Activated CD4-positive, CD25-positive, alpha-beta regulatory T cell (primary cell): ENCODE data around the gene MGLL.
"Not testable (repeated sequence)": the region's sequence is repeated elsewhere in the genome, so short reads cannot be mapped to it uniquely, and the experiment has no call there.

Source experiments
- DNase-seq, 4 experiments: peaks; one replicate each; lab custom pipeline; 2025; lab: John Stamatoyannopoulos, UW

The MGLL gene

DNA sequence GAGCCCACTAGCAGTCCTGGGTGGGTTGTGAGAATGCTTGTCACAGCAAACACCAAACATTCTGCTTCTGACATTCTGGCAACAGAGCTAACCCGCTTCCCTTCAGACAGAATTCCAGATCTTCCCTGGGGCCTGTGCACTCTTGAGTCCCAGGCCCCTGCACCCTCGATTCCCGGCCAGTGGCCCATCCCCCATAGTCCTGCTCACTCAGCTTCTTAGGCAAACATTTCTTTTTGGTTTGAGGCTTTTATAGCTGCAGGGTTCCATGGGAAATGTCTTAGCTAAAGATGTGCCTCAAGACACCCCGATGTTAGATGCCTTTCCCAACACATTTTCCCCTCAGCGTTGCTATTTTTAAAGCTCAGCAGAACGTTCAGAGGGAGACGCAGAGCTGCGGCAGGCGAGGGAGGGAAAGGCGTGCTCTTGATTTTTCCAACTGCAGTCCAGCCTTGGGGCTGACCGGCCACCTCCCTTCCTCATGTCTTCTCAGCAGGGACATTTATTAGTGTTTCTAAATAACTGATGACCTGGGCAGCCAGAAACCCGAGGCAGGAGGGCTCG, 114.4 kb downstream of the MGLL start:
- no peak for DNase-seq

GRCh38 chr3:127706785-127707351, 115.4 kb downstream of the MGLL start:
- DNase-seq: no peak

GRCh38 chr3:127706312-127706711, 116.0 kb downstream of the MGLL start:
- DNase-seq: no peak

DNA sequence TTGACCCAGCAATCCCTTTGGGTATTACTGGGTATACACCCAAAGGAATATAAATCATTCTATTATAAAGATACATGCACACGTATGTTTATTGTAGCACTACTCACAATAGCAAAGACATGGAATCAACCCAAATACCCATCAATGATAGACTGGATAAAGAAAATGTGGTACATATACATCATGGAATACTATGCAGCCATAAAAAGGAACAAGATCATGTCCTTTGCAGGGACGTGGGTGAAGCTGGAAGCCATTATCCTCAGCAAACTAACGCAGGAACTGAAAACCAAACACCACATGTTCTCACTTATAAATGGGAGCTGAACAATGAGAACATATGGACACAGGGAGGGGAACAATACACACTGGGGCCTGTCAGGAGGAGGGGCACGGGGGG, 117.5 kb downstream of the MGLL start:
- not testable (repeated sequence) for DNase-seq

DNA sequence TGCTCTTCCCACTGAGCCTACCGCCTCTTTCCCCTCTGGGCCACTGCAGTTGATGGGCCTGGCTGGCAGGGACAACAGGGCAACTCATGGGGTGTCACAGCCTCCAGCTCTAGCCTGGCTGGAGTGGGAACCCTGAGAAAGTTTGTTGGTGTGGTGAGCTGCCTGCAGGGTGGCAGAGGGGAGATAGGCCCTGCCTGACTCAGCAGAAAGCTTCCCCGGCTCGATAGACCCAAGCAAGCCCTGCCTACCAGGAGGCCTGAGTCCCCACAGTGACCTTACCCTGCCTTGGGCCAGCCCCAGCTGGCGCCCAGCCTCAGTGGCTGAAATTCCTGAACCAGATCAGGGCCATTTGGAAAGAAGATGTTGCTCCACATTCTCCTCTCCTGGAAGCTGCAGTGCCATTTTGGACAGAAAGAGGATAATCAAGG, 120.2 kb downstream of the MGLL start:
- no peak for DNase-seq

GRCh38 chr3:127701280-127701911, 120.9 kb downstream of the MGLL start:
- no peak for DNase-seq

- no peak for DNase-seq
Observed at GRCh38 chr3:127700406-127700805, 121.9 kb downstream of the MGLL start.

- no peak for DNase-seq
Observed at GRCh38 chr3:127699416-127700300, 122.7 kb downstream of the MGLL start.

DNA sequence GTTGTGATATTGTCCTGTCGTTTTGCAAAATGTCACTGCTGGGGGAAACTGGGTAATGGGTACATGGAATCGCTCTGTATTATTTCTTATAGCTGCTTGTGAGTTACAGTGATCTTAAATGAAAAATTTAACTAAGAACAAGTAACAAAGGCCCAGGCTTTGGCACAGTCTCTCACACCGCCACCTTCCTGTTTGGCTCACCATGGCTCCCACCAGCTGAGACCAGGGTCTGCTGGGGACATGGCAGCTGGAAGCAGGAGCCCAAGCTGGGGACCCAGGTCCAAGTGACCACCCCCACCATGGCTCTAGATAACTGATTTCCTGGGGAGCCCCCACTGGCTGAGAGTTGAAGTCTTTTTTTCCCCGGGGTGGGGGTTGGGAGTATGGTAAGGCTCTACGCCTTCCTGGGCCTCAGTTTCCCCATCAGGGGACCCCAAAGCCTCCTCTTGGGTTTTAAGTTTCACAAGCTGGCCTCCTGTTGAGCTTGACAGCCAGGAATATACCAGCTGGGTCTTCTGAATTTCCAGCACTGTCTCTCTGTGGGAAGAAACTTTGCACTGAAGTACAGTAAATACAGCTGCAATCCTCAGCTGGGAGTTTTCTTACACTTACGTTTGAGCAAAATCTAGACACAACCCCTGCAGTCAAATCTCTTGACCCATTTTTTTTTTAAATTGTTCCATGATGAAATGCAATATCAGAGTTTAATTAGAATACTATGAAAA, 123.5 kb downstream of the MGLL start:
- no peak for DNase-seq

DNA sequence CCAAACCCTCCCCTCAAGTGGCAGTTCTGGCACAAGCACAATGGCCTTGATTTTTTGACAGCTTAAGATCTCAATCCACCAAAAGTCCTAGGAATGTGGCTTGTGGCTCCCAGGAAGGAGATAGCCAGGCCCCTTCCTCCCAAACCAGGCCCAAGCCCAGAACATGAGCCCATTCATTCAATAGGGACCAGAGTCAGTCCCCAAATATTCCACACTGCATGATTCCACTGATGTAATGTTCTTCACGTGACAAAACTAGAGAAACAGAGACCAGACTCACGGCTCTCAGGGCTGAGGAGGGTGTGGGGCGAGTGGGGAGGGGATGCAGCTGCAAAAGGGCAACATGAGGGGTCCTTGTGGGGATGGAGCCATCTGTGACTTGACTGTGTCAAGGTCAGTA, 124.0 kb downstream of the MGLL start:
- no peak for DNase-seq

GRCh38 chr3:127697551-127698240, 124.6 kb downstream of the MGLL start:
- no peak for DNase-seq

GRCh38 chr3:127694467-127695215, 127.7 kb downstream of the MGLL start:
- no peak for DNase-seq

- no peak for DNase-seq
Observed at GRCh38 chr3:127693336-127693843, 128.9 kb downstream of the MGLL start.

- DNase-seq: no peak
Observed at GRCh38 chr3:127692501-127693335, 129.6 kb downstream of the MGLL start.

- DNase-seq: no peak
Observed at GRCh38 chr3:127691974-127692373, 130.3 kb downstream of the MGLL start.

DNA sequence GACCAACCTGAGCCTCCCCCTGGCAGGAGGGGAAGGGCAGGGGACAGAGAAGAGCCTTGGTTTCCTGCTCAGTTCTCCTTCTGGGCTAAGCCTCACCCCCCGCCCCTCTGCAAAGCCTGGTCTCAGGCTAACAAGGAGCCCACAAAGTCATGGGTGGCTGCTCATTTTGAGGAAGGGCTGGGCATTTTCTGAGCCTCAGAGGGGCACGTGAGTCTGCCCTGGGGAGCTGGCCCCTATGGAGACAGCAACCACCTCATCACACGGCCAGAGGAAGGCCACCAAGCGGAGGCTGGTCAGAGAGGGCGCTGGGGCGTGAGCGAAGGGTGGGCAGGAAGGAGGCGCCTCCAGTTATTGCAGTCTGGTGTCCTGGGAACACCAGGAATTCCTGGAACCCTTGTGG, 130.8 kb downstream of the MGLL start:
- no peak for DNase-seq

DNA sequence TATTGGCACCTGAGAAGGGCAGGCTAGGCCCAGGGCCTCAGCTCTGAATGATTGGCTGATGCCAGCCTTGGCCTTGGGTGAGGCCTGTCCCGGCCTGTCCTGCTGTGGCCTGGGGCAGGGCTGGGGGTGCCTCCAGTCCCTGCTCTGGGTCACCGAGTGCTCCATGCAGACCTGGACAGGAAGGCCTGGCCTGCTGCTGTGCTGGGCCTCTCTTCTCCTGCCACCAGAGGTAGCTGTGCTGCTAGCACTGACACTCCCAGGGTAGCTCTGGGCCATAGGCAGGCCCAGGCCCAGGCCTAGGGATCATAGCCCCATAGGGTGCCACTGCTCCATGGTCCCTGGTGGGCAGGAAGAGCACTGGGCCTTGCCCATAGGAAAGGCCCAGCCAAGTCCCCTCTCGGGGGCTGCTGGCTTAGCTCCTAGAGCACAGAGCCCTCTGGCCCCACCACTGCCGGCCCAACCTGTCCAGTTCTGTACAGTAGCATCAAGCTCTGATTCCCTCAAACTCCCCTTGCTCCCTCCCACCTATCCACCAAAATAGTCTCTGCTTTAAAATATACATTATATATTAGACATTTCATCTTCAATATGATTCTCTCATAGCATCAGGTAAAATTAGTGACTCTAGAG, 131.4 kb downstream of the MGLL start:
- DNase-seq: no peak

DNA sequence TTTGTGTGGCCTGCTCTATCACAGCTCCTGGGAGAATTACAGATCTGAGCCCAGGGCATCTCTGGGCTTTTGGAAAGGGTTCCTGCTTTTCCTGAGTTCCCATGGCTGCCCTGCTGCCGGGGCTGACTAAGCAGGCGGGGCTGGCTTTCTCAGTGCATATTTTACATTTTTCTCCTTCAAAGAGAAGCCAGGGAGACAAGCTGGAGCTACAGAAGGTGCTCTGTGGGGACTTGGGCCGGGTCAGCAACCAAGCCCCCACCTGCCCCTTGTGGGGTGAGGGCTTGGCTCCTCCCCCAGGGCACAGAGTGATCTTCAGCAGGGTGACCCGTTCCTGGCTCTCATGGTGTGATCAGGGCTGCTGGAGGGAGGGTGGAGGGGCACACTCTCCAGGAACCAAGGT, 132.2 kb downstream of the MGLL start:
- no peak for DNase-seq

DNA sequence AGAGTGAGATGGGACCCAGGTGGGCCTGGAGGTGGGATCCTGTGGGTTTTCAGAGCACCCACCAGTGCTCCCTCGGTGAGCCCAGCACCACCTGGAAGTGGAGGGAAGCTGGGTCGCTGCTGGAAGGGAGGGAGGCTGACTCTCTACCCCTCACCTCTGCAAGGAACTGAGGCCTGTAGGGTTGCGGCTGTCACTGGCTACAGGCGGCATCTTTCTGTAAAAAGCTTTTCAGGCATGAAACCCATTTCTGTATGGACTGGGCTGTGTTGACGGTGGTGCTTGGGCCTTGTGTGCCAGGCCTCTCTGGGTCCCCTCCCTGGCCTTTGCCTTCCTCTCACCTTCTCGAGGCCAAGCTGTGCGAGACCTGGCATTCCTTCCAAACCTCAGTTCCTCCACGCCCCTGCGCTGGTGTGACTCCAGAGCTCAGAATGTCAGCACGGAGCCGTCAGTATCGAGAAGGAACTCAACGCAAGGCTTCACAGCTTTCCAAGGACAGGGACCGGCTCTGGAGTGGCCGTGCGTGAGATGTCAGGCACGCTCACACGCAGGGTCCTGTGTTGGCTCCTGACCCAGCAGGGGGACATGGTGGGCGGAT, 133.0 kb downstream of the MGLL start:
- DNase-seq: no peak
